K562 (cell line): ENCODE measurements around the gene GPR78. TPM values are rescaled to one million over a fixed set of nuclear protein-coding genes. Genes with fewer than 3 reads are reported as not detected.
A peak's percentile ranks its signal among the peaks of the same experiment; 100 is the strongest.

Experiments used
- BDP1 ChIP-seq: IDR thresholded peaks from 3 replicates; pipeline ENCODE4 v1.6.1; 2011; ENCODE audit not compliant: insufficient read length, insufficient read depth
- CREB1 ChIP-seq, 2 experiments: sonication (generic) in 1 of 2; formaldehyde crosslinking in 1 of 2; IDR thresholded peaks; 2 replicates each; pipeline versions ENCODE4 v1.6.1 to v1.8.0; 2012 to 2022; ENCODE audit warnings: inconsistent platforms in 1 of 2, mild to moderate bottlenecking in 1 of 2, missing genetic modification reagents in 1 of 2, moderate library complexity in 1 of 2
- DMBX1 ChIP-seq: fragments of 250-450 bp; sonication (Bioruptor Pico); IDR thresholded peaks from 2 replicates; pipeline ENCODE4 v1.8.0; 2022; ENCODE audit warnings: inconsistent platforms, mild to moderate bottlenecking, moderate library complexity, borderline replicate concordance
- HDAC2 ChIP-seq: fragments of 450-650 bp; IDR thresholded peaks from 2 replicates; pipeline ENCODE4 v1.6.1; 2016; ENCODE audit warnings: mild to moderate bottlenecking
- HNRNPLL ChIP-seq: fragments of 200-400 bp; formaldehyde crosslinking; IDR thresholded peaks from 2 replicates; pipeline ENCODE4 v1.6.1; 2017; ENCODE audit warnings: low read length, low read depth, mild to moderate bottlenecking; ENCODE audit not compliant: poor library complexity, severe bottlenecking
- MAFF ChIP-seq: IDR thresholded peaks from 2 replicates; pipeline ENCODE4 v1.6.1; 2012; ENCODE audit warnings: low read length, improper control_type of control experiment
- MECOM ChIP-seq: fragments of 250-450 bp; sonication (Bioruptor Pico); IDR thresholded peaks from 2 replicates; pipeline ENCODE4 v1.8.0; 2022; ENCODE audit warnings: inconsistent platforms
- MTA1 ChIP-seq: fragments of 450-650 bp; IDR thresholded peaks from 2 replicates; pipeline ENCODE4 v1.6.1; 2017; ENCODE audit warnings: borderline replicate concordance
- NFE2L1 ChIP-seq: fragments of 450-650 bp; IDR thresholded peaks from 2 replicates; pipeline ENCODE4 v1.6.1; 2016; ENCODE audit warnings: missing genetic modification characterization, low read depth, mild to moderate bottlenecking, missing compliant biosample characterization, moderate library complexity, borderline replicate concordance
- POLR2AphosphoS2 ChIP-seq: IDR thresholded peaks from 2 replicates; pipeline ENCODE4 v1.6.1; 2012; ENCODE audit warnings: low read length, improper control_type of control experiment
- SIN3A ChIP-seq, 2 experiments: fragments of 150-350 bp in 1 of 2; IDR thresholded peaks; 2 replicates each; pipeline ENCODE4 v1.6.1; 2011 to 2016; ENCODE audit warnings: borderline replicate concordance in 2 of 2, low read depth in 2 of 2, low read length in 2 of 2, mild to moderate bottlenecking in 2 of 2, moderate library complexity in 2 of 2; ENCODE audit not compliant: control insufficient read depth in 1 of 2
- TCFL5 ChIP-seq: fragments of 250-450 bp; sonication (Bioruptor Pico); conservative IDR thresholded peaks from 2 replicates; pipeline ENCODE4 v1.6.1; 2021; ENCODE audit warnings: mild to moderate bottlenecking, moderate library complexity, matching md5 sums
- TGIF2 ChIP-seq: sonication (generic); formaldehyde crosslinking; IDR thresholded peaks from 2 replicates; pipeline ENCODE4 v1.8.1; 2022; ENCODE audit warnings: mild to moderate bottlenecking, missing genetic modification reagents, moderate library complexity
- ZFP36 ChIP-seq: fragments of 150-350 bp; IDR thresholded peaks from 2 replicates; pipeline ENCODE4 v1.6.1; 2018; ENCODE audit warnings: low read length, low read depth; ENCODE audit not compliant: partially characterized antibody
- ZFX ChIP-seq: sonication (generic); formaldehyde crosslinking; IDR thresholded peaks from 2 replicates; pipeline ENCODE4 v1.8.0; 2022; ENCODE audit warnings: mild to moderate bottlenecking, missing genetic modification reagents, moderate library complexity
- ZNF444 ChIP-seq: fragments of 250-450 bp; sonication (Bioruptor Pico); IDR thresholded peaks from 2 replicates; pipeline ENCODE4 v1.4.0; 2020; ENCODE audit warnings: mild to moderate bottlenecking, moderate library complexity
- ZSCAN29 ChIP-seq: fragments of 450-650 bp; IDR thresholded peaks from 2 replicates; pipeline ENCODE4 v1.6.1; 2017
- polyA plus RNA-seq, 8 experiments: library from polyadenylated mRNA; depleted of rRNA in 4 of 8; stranded (reverse) in 5 of 8; unstranded in 3 of 8; fragments of >200 nt; fragmentation: Nextera tagmentation in 2 of 8; fragmentation: Illumina TruSeq in 1 of 8; extraction: Ambion mirVana in 2 of 8; extraction: Trizol in 1 of 8; gene quantifications; 2 replicates each; pipeline versions ENCODE4 v1.2.1 to v1.2.3, GENCODE V29; 2011 to 2014; ENCODE audit warnings: inconsistent platforms in 1 of 8, missing spikeins in 1 of 8
- total RNA-seq, 7 experiments: library from RNA; depleted of rRNA in 6 of 7; stranded (reverse); fragments of >200 nt in 6 of 7; fragmentation: Illumina TruSeq in 2 of 7; extraction: Trizol in 2 of 7; gene quantifications; 2 replicates each; pipeline versions ENCODE4 v1.2.1 to v1.2.3, GENCODE V29; 2011 to 2021; ENCODE audit warnings: low replicate concordance in 1 of 7
- TF ChIP-seq, protein P1 (sequence below): fragments of 250-450 bp; sonication (Bioruptor Pico); IDR thresholded peaks from 2 replicates; pipeline ENCODE4 v1.8.0; 2021; ENCODE audit warnings: borderline replicate concordance, mild to moderate bottlenecking, moderate library complexity; ENCODE audit not compliant: poor library complexity, severe bottlenecking
- TF ChIP-seq, protein P2 (sequence below): sonication (generic); formaldehyde crosslinking; IDR thresholded peaks from 2 replicates; pipeline ENCODE4 v1.9.0; 2022; ENCODE audit warnings: mild to moderate bottlenecking, missing genetic modification reagents
- TF ChIP-seq, protein P3 (sequence below), 2 experiments: fragments of 250-450 bp in 1 of 2; fragments of 450-650 bp in 1 of 2; sonication (Bioruptor Pico) in 1 of 2; IDR thresholded peaks; 2 replicates each; pipeline versions ENCODE4 v1.6.1 to v1.8.0; 2016 to 2021; ENCODE audit warnings: mild to moderate bottlenecking in 2 of 2, moderate library complexity in 2 of 2, missing compliant biosample characterization in 1 of 2, missing genetic modification characterization in 1 of 2
- TF ChIP-seq, protein P4 (sequence below): IDR thresholded peaks from 2 replicates; pipeline ENCODE4 v1.6.1; 2014; ENCODE audit warnings: antibody characterized with exemption
- TF ChIP-seq, protein P5 (sequence below): sonication (generic); formaldehyde crosslinking; IDR thresholded peaks from 2 replicates; pipeline ENCODE4 v1.9.0; 2022; ENCODE audit warnings: mild to moderate bottlenecking, missing genetic modification reagents

GPR78 gene
- total and polyA plus RNA-seq, 9 of the 15 experiments (the other 6 are each of a cell fraction or from before 2014, with no cell fraction given) = 0.04 to 0.13 (median 0.07) TPM; not detected in 4

DNA sequence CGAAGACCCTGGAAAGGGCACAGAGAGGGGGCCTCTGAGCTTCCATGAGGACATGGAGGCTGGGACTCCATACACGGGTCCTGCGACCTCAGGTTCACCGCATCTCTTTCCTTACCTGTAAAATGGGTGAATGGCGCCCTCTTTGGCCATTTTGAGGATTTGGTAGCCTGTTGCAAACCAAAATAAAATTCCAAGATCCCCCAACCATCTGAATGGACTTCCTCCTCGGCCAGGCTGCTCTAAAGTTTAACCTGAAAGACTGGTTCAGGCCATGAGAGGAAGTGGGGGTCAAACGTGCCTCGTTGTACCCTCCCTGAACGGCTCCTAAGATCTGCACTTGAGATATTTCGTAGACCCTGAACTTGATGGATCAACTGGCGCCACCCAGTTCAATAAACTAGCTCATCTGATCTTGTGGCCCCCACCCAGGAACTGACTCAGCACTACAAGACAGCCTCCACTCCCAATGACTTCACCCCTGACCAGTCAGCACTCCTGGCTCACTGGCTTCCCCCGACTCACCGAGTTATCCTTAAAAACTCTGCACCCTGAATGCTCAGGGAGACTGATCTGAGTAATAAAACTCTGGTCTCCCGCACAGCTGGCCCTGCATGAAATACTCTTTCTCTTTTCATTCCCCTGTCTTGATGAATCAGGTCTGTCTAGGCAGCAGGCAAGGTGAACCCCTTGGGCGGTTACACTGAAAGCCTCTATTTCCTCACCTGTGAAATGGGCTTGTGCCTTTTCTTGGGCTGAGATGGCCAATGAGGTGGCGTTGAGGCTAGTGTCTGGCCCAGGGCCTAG is 32.9 kb upstream of the GPR78 start (continued):
- TF ChIP-seq, protein P1, sequence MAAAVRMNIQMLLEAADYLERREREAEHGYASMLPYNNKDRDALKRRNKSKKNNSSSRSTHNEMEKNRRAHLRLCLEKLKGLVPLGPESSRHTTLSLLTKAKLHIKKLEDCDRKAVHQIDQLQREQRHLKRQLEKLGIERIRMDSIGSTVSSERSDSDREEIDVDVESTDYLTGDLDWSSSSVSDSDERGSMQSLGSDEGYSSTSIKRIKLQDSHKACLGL = no peak
- TF ChIP-seq ZFX (CRISPR knock-in tag) = no peak
- TF ChIP-seq, protein P2, sequence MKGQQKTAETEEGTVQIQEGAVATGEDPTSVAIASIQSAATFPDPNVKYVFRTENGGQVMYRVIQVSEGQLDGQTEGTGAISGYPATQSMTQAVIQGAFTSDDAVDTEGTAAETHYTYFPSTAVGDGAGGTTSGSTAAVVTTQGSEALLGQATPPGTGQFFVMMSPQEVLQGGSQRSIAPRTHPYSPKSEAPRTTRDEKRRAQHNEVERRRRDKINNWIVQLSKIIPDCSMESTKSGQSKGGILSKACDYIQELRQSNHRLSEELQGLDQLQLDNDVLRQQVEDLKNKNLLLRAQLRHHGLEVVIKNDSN (CRISPR knock-in tag) = no peak
- no peak for TF ChIP-seq SIN3A (IDR thresholded peaks at IDR 0.05; ENCODE audit: borderline replicate concordance in 2 of 2, control insufficient read depth in 1 of 2, low read depth in 2 of 2, low read length in 2 of 2)
- no peak for TF ChIP-seq NFE2L1
- no peak for TF ChIP-seq ZNF444 (CRISPR knock-in tag)
- no peak for TF ChIP-seq TCFL5 (CRISPR knock-in tag)
- TF ChIP-seq, protein P3, sequence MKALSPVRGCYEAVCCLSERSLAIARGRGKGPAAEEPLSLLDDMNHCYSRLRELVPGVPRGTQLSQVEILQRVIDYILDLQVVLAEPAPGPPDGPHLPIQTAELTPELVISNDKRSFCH (CRISPR knock-in tag; IDR thresholded peaks at IDR 0.05) = no peak
- TF ChIP-seq, protein P3 (tag; IDR thresholded peaks at IDR 0.05) = no peak
- TF ChIP-seq HNRNPLL = no peak
- no peak for TF ChIP-seq BDP1
- TF ChIP-seq, protein P4, sequence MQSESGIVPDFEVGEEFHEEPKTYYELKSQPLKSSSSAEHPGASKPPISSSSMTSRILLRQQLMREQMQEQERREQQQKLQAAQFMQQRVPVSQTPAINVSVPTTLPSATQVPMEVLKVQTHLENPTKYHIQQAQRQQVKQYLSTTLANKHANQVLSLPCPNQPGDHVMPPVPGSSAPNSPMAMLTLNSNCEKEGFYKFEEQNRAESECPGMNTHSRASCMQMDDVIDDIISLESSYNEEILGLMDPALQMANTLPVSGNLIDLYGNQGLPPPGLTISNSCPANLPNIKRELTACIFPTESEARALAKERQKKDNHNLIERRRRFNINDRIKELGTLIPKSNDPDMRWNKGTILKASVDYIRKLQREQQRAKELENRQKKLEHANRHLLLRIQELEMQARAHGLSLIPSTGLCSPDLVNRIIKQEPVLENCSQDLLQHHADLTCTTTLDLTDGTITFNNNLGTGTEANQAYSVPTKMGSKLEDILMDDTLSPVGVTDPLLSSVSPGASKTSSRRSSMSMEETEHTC = no peak
- no peak for TF ChIP-seq ZFP36
- peak; percentile 90 for TF ChIP-seq MAFF
- no peak for TF ChIP-seq ZSCAN29
- TF ChIP-seq, protein P5, sequence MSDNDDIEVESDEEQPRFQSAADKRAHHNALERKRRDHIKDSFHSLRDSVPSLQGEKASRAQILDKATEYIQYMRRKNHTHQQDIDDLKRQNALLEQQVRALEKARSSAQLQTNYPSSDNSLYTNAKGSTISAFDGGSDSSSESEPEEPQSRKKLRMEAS = no peak
- peak; percentile 98 for TF ChIP-seq HDAC2
- TF ChIP-seq MTA1 = no peak
- TF ChIP-seq DMBX1 (CRISPR knock-in tag) = peak; percentile 26; the same call in 1 of the 2 replicates
- TF ChIP-seq CREB1 (IDR thresholded peaks at IDR 0.05) = no peak
- no peak; the same call in 1 of the 2 replicates for TF ChIP-seq CREB1 (CRISPR knock-in tag; IDR thresholded peaks at IDR 0.05)
- no peak for TF ChIP-seq TGIF2 (CRISPR knock-in tag)
- no peak for TF ChIP-seq POLR2AphosphoS2
- TF ChIP-seq MECOM (CRISPR knock-in tag) = no peak
